Activated CD4-positive, alpha-beta T cell treated with anti-CD3 and anti-CD28 coated beads, Interleukin-2, Interleukin-4, amounts not matched to agents 100 ng/mL and 50 ng/mL, durations not matched to agents 16 hours and 8 hours (primary cell): ENCODE data around the gene SLC35E2B.
"Not testable (repeated sequence)": the region's sequence is repeated elsewhere in the genome, so short reads cannot be mapped to it uniquely, and the experiment has no call there.

Experiments used
- DNase-seq: peaks from one replicate; pipeline ENCODE4 v3.0.0-alpha.2; 2020; ENCODE audit warnings: low spot score

Gene SLC35E2B

DNA sequence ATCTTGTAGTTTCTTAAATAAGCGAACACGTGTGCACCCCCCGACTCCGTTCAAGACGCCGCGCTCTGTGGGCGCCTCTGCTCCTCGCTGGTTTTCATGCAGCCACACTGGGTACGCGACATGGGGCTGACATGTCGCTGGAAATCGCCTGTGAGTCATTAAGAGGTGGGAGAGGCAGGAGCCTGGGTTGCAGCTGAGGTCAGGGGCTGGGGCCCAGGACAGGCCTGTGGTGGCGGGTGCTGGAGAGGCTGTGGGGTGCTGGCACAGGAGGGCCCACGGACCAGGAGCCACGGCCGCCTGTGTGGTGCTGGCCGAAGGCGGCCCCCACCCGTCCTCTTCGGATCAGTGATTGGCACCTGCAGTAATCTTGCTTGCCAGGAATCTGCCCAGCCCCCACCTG lies 17.8 kb downstream of the SLC35E2B start:
- DNase-seq = not testable (repeated sequence)

DNA sequence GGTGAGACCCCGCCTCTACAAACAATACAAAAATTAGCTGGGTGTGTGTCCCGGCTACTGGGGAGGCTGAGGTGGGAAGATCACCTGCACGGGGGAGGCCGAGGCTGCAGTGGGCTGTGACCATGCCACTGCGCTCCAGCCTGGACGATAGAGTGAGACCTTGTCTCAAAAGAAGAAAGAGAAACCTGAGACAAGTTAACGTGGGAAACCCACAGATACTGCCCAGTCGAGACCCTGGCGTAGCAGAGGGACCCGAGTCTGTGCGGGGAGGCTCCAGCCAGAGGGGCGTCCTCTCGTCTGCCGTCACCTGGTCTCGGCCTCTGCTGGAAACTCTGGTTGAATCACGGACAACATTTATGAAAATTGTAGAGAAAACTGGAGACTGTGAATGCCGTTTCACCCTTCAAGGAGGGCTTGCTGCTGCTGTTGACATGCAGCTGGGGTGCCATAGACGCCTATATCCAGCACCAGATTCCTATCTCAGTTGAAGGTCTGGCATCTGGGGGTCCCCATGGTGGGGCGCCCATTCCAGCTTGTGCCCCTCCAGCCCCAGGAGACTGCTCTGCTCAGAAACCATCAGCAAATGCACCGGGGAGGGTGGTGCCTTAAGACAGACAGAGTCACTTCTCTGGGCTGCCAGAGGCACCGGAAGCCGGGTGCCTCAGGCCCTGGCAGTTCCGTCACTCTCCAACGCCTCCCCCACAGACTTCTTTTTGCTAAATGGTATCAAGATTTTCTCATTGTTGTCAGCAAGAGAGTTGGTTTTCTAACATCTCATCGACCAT lies 20.2 kb downstream of the SLC35E2B start:
- no peak for DNase-seq

DNA sequence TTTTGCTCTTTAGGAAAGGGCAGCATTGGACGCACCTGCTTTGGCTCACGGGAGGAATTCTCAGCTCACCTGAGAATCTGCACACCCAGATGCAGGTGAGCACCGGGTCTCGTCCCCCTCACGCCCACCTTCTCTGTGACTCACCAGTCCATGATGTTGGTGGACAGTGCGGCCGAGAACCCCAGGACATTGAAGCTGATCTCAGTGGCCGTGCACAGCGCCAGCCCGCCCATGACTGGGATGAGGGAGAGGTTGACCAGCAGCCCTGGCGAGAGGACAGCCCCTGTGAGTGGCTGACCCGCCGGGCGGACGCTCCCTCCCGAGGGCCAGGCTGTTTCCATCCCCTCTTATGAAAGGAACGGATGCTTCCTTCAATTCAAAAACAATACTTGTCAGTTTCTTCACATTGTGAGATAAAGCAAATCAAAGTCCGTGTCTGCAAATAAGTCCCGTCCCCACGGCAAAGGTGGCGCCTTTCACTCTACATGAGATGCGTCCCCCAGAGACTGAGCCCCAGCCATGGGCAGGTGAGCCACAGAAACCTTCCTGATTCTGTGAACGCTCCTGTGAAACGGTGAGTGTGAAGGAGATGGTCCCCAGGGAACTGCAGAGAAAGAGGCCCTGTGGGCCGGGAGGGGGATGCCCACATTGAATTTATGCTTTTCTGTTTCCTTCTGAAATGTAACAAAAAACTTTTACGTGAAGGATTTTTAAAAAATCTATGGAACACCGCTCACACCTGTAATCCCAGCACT lies 21.1 kb downstream of the SLC35E2B start:
- no peak for DNase-seq

DNA sequence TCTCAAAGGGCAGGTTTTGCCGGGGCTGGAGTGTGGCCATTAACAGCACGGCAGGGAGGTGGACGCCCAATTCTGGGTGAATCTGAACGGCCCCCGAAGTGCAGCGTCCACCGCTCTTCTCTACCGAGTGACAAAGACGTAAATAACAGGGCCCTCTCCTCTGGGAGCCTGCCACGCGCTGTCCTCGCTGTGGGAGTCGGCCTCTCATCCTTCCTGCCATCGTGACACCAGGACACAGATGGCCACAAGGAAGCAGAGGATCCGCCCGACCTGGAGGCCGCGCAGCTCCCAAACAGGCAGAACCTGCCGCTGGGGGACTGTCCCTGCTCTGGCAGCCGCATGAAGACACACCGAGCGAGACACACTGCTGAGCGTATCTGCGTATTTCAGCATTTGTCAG lies 21.7 kb downstream of the SLC35E2B start:
- DNase-seq = no peak

DNA sequence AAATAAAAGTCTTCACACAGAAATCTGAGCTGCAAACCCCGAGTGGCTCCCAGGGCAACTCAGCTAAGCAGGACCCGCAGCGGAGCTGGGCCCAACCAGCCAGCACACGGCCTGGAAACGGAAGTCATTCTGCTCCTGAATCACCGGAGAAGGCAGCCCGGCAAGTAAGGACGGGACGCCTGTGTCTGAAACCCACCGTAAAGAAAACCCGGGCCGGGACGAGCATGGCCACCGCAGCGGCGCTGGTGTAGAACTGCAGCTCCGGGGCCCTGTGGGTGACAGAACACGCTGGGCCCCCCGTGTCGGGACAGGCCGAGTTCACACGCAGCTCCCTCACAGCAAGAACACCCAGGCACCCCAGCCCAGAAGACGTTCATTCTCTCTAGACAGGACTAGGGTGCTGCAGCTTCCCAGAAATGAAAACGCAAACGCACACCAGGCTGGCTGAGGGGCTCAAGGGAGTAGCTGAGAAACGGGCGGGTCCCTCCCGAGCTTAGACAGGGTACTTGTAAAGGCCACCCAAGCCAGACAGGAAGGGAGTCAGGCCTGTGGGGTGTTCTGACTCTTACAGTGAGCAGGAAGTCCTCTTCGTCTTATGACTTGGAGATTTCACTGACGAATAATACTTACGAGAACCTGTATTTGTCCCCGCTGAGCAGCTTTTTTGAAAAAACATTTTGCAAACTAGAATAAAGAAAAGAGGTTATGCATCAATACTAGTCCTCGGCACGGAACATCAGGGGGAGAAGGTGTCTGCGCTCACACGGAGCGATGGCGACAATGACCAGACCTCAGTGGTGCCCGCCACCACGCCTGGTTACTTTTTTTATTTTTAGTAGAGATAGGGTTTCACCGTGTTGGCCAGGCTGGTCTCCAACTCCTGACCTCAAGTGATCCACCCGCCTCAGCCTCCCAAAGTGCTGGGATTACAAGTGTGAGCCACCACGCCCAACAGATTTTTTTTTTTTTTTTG lies 22.8 kb downstream of the SLC35E2B start:
- DNase-seq = no peak

DNA sequence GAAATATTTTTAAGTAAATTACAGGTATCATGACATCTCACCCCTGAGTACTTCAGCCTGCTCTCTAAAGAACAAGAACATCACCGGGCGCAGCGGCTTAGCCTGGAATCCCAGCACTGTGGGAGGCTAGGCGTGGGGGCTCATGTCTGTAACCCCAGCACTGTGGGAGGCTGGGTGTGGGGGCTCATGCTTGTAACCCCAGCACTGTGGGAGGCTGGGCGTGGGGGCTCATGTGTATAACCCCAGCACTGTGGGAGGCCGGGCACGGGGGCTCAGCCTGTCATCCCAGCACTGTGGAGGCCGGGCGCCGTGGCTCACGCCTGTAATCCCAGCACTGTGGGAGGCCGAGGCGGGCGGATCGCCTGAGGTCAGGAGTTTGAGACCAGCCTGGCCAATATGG lies 26.1 kb downstream of the SLC35E2B start:
- DNase-seq = no peak

DNA sequence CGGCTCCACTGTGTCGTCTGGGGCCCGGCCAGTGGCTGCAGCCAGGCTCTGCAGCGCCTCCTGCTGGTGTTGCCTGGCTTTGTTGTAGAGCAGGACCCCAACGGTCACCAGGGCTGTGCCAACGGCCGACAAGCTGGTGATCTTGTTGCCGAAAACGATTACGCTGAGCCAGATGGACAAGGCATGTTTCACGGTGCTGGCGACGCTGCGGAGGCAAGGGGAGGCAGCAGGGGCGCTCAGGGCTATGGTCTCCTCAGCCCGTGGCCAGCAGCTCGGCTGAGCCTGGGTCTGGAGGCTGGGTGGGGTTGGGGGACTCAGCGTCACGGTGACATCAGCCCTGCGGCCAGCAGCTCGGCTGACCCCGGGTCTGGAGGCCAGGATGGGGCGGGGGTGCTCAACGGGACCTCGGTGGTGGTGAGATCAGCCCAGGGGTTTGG lies 26.8 kb downstream of the SLC35E2B start:
- peak; percentile 24 for DNase-seq

DNA sequence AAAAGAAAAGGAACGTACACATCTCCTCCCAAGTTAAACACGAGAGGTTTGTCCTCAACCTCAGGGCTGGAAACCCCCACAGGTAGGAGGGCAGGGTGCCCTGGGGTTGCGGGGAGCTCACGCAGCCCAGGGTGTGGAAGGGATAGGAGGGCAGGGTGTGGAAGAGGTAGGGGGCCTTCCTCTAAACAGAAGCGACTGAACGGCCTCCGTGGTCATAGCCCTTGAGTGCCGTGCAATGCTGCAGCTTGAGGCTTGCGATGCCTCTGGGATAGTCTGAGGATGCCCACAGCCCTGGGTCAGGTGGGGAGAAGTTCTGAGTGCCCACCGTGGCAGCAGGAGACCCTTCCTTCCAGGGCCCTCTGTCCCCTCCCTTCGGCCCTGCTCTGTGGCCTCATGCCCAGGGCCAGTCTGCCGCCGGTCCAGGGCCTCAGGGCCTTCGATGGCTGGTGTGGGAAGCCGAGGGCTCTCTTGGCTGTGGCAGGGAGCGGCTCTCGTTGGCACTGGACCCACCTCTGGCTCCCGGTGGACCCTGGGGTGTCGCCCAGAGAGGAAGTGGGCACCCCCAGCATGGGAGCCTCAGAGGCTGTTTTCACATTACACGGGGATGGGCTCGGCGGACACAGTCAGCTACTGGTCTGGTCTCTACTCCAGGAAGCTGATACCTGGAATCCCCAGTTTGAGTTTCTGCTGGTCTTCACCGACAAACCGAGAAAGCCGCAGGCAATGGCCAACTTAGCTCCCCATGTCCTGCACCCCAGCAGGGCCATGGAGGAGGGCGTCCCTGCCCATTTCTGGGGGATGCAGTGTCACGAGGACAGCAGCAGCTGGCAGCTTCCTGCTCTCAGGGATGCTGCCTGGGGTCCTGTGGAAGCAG lies 27.4 kb downstream of the SLC35E2B start:
- DNase-seq = no peak

DNA sequence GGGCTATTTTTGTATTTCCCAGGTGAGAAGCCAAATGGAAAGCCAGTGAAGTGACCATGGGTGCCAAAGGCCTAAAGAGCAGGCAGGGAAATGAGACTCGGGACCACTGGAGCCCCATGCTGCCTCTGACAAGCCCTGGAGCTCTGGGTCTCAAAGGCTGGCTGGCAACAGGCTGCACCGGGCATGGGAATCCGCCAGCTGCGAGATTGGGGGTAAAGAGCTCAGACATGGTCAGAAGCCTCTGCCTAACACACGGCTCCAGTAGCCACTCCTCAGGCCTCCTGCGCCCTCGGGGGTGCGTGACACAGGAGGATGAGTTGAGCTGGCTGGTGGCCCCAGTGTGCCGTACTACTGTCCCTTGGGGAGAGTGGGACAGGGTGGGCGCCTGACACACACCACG lies 28.3 kb downstream of the SLC35E2B start:
- not testable (repeated sequence) for DNase-seq

DNA sequence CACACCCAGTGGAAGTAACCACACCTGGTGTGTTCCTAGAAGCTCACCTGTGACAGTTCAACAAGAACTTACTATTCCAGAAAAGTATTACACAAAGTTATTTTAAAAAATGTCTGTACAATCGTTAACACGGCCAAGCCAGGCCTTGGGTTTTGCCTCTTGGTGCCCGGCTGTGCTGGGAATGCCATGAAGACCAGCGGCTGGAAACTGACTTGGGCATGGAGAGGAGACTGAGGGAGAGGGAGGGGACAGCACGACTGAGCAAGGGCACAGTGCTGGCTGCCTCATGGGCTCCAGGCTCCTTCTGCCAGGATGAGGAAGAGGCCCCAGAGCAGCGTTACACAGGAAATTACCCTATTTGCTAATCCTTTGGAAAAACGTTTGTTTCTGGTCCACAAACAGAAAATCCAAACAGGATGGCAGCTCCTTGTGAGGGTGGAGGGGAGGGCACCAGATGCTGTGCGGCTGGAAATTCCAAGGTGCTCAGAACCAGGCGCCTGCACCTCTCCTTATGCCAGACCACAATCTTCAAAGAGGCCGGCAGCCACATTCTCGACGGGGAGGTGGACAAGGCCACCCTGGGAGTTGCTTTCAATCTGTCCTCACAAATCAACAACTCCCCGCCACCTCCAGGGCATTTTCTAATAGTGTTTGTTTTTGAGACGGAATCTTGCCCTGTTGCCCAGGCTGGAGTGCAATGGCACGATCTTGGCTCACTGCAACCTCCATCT lies 29.6 kb downstream of the SLC35E2B start:
- not testable (repeated sequence) for DNase-seq

DNA sequence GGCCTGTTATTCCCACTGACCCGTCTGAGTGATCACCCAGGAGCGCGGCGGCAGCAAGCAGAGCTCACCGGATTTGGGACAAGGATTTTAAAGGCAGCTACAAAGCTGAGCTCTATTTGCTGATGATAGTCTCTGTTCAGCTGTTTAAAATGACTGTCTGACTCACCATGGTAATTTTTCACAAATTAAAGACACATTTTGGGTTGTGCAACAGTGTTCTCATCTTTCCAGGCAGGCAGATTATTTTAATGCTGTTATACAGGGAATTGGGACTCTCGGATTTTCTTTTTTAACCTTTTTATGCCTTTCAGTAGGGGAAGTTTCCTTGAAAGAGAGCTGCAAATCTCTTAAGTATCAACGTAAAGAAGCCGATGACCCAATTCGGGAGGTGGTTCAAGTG lies 30.2 kb downstream of the SLC35E2B start:
- DNase-seq = not testable (repeated sequence)

DNA sequence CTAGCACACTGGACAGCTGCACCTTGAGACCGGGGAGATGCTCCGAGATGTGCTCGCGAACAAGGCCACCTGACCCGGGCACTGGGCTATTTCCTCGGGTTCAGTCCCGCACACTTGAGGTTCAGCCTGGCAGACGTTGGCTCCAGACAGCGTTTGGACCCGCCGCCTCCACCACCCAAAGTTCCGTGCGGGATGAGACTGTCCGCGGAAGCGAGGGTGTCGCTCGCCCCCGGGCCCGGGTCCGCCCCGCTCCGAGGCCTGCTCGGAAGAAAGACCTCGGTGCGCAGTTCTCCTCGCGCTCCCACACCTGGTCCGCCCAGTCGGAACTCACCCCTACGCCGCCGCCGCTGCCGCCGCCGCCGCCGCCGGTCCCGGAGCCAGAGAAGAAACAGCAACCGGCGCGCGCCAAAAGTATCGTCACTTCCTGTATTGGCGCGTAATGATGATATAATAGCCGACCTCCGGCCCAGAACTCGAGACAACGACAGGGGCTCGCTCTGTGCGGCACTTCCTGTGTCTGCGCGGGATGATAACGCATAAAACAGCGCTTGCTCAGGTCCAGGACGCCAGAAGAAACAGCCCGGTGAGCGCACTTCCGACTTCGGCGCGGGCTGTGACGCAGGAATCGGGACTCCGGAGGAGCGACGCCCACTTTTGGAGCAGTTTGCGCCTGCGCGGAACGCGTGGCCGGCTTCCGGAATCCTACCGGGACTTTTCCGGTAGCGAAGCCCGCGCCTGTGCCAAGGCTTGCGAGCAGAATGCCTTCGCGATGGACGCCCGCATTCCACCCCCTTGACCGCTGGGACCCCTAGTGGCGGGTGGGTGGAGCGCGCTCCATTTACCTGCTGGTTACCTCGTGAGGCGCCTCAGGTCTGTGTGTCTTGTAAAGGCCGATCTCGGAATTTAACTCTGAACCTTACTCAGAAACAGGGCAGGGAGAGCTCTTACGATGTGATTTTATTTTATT lies 33.7 kb downstream of the SLC35E2B start, which contains the start of gene CDK11B:
Gene CDK11B (minus strand): TSS at position 422 of the 967 bp plus-strand sequence. CDS start 1,519 bp downstream, outside the sequence.
- DNase-seq = peak; percentile 96

DNA sequence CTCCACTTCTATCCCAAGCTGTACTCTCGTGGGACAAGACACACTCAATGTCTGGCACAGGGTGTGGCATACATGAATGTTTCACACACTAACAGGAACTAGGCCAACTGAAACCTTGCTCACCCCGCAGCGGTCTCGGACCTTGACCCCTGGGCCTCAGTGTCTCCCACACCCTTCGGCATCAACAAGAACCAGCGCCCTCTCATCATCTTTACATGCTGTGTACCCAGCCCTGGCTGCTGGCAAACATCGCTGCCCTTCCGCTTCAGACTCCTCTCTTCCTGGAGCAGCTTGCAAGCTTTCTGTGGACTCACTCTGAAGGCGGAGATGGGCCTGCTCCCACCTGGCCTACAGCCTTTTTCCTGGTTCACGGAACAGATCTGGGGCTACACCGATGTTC lies 44.3 kb downstream of the SLC35E2B start:
- DNase-seq = not testable (repeated sequence)

DNA sequence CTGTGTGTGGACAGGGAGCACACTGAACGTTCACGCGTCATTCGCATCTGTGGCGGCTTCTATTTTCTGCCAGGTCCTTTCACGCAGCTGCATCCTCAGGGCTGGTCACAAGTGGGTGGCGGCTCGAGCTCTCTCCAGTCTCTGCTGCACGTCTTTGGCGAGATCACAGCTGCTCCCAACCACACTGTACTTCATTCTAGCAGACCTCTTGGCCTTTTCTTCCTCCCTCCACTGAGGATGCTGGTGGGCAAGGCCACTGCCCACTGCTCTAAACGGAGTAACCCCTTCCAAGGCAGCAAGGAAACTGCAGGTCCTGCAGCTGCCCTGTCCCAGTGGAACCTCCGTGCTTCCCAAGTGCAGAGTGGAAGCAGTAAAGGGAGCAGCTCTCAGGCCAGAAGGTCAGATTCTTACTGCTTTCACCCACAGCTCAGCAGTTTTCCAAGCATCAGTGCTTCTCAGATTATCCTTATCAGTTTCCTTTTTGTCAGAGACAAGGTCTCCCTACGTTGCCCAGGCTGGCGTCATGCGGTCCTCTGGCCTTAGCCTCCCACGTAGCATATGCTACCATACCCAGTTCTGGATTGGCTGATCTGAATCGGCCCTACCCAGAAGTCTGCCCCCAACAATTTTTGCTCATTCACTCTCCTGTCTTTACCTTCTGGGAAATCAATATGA lies 44.9 kb downstream of the SLC35E2B start:
- DNase-seq = not testable (repeated sequence)

DNA sequence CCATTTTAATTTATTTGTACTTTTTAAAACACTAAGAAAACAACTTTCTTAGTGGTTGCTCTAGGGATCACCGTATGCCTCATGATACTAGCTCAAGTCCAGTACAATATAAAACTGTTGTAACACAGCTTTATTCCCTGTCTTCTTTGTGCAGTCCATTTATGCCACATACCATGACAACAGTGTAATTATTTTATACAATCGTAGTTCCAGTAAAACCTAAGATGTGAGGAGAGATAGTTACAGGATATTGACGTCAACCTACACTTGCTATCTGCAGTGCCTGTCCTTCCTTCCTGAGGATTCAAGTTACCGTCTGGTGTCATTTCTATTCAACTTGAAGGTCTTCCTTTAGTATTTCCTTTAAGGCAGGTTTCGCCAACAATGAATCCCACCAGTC lies 46.3 kb downstream of the SLC35E2B start:
- not testable (repeated sequence) for DNase-seq

DNA sequence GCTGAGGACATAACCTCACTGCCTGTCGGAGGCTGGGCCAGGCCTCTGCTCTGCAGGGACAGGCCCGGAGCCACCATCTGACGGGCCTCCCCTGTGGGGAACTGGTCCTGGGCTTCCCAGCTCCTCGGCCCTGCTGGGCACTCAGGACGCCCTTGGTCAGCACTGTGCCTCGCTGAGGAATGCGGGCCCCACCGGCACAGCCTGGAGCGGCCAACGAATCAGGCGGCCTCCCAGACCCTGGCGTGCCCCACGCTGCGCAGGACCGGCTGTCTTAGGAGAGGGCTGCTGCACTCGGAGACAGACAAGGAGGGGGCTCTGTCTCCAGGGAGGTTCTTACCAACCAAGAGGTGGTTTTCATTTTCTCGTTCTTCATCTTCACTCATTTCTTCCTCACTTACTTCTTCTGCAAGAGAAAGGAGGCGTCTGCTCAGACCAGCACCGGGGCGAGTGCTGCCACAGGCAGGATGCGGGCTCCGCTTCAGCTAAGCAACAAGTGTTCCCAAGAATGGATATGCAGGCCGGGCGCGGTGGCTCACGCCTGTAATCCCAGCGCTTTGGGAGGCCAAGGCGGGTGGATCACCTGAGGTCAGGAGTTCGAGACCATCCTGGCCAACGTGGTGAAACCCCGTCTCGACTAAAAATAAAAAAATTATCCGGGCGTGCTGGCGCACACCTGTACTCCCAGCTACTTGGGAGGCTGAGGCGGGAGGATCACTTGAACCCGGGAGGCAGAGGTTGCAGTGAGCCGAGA lies 51.7 kb downstream of the SLC35E2B start:
- DNase-seq = not testable (repeated sequence)

DNA sequence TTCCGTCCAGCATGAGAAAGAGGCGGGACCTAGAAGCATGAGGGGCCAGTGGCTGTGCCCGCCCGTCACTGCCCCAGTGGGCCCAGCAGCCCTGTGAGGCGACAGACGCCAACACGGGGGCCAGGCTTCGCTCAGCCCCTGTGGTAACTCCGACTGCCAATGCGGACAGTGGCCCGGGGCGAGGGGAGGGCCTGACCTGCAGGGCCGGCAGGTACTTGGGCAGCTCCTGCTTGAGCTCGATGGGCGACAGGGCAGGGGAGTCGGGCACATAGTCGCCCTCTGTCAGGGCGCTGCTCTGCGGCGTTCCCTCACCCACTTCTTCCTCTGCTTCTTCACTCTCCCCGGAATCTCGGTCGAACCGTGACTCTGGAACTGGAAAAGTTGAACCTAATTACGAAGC lies 52.5 kb downstream of the SLC35E2B start:
- not testable (repeated sequence) for DNase-seq

DNA sequence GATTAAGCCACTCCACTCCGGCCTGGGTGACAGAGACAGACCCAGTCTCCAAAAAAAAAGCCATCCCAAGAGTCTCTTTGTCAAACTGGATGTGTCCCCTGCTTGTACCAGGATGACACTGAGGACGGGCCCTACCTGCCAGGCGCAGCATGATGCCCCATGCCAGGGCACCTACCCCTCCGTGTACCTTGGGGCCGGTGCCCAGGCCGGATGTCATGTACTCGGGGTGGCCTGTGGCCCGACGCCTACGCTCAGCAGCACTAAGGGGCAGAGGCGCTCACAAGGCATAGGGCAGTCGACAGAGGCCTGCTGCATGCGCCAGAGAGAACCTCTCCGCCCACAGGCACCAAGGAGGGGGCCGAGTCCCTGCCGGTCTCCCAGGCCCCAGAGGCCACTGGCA lies 53.2 kb downstream of the SLC35E2B start:
- not testable (repeated sequence) for DNase-seq
